BE2C (cell line): ENCODE data around the gene EXOSC10.

Source experiments
- DNase-seq: peaks from one replicate; pipeline ENCODE4 v3.0.0-alpha.2; 2020
- H3K27me3 ChIP-seq: fragments of 250-450 bp; sonication (Bioruptor Pico); 2 replicates; pipeline ENCODE4 v1.5.1; 2020; ENCODE audit warnings: mild to moderate bottlenecking
- H3K36me3 ChIP-seq: fragments of 250-450 bp; sonication (Bioruptor Pico); 2 replicates; pipeline ENCODE4 v1.5.1; 2020; ENCODE audit warnings: mild to moderate bottlenecking
- H3K4me1 ChIP-seq: fragments of 250-450 bp; sonication (Bioruptor Pico); 2 replicates; pipeline ENCODE4 v1.5.1; 2020
- H3K4me3 ChIP-seq: 2 replicates; pipeline ENCODE4 v1.5.1; 2011; ENCODE audit warnings: low read depth, low read length
- H3K9me3 ChIP-seq: fragments of 250-450 bp; sonication (Bioruptor Pico); 2 replicates; pipeline ENCODE4 v1.5.1; 2020
- CTCF ChIP-seq: IDR thresholded peaks from 2 replicates; pipeline ENCODE4 v1.5.1; 2012; ENCODE audit warnings: mild to moderate bottlenecking, low read depth, low read length

EXOSC10 gene

GRCh38 chr1:11132563-11133293 lies 33.1 kb upstream of the EXOSC10 start:
- no peak for DNase-seq
- no peaks in the 10 kb centered on the region for H3K9me3 ChIP-seq
- H3K4me1 ChIP-seq: peaks cover 5% of the 10 kb centered on the region
- no peak overlapping the region for H3K4me3 ChIP-seq
- TF ChIP-seq CTCF: no peak
- H3K36me3 ChIP-seq: peaks cover 21% of the 10 kb centered on the region
- H3K27me3 ChIP-seq: no peaks in the 10 kb centered on the region

GRCh38 chr1:11131816-11132215 lies 32.1 kb upstream of the EXOSC10 start:
- H3K36me3 ChIP-seq: peaks cover 23% of the 10 kb centered on the region
- no peak for TF ChIP-seq CTCF

GRCh38 chr1:11130406-11130805 lies 30.7 kb upstream of the EXOSC10 start:
- H3K36me3 ChIP-seq: peaks cover 23% of the 10 kb centered on the region
- TF ChIP-seq CTCF: no peak

More at GRCh38 chr1:11131816-11132215, 32.1 kb upstream of the EXOSC10 start:
- H3K27me3 ChIP-seq: no peaks in the 10 kb centered on the region
- no peak for DNase-seq
- no peak overlapping the region for H3K4me3 ChIP-seq
- H3K4me1 ChIP-seq: peaks cover 5% of the 10 kb centered on the region
- no peaks in the 10 kb centered on the region for H3K9me3 ChIP-seq

GRCh38 chr1:11129649-11130390 lies 30.2 kb upstream of the EXOSC10 start:
- no peak for DNase-seq
- H3K4me1 ChIP-seq: peaks cover 4% of the 10 kb centered on the region
- H3K27me3 ChIP-seq: no peaks in the 10 kb centered on the region
- H3K36me3 ChIP-seq: peaks cover 23% of the 10 kb centered on the region
- H3K9me3 ChIP-seq: no peaks in the 10 kb centered on the region
- H3K4me3 ChIP-seq: no peak overlapping the region
- TF ChIP-seq CTCF: no peak

More at GRCh38 chr1:11130406-11130805, 30.7 kb upstream of the EXOSC10 start:
- no peak overlapping the region for H3K4me3 ChIP-seq
- H3K27me3 ChIP-seq: no peaks in the 10 kb centered on the region
- H3K4me1 ChIP-seq: peaks cover 5% of the 10 kb centered on the region
- no peak for DNase-seq
- H3K9me3 ChIP-seq: no peaks in the 10 kb centered on the region

GRCh38 chr1:11126569-11126968 lies 26.9 kb upstream of the EXOSC10 start:
- Histone ChIP-seq H3K4me3 (no peak overlapping the region), H3K9me3 (no peaks in the 10 kb centered on the region), H3K36me3 (peaks cover 23% of the 10 kb centered on the region), H3K27me3 (no peaks in the 10 kb centered on the region), H3K4me1 (no peaks in the 10 kb centered on the region)
- no peak for TF ChIP-seq CTCF
- no peak for DNase-seq

- Histone ChIP-seq H3K4me1 (no peaks in the 10 kb centered on the region), H3K36me3 (peaks cover 23% of the 10 kb centered on the region), H3K4me3 (no peak overlapping the region), H3K9me3 (no peaks in the 10 kb centered on the region), H3K27me3 (no peaks in the 10 kb centered on the region)
- no peak for DNase-seq
- no peak for TF ChIP-seq CTCF
Measured at GRCh38 chr1:11125931-11126330, 26.3 kb upstream of the EXOSC10 start.
